ENCODE data around the gene LBP.

DNA sequence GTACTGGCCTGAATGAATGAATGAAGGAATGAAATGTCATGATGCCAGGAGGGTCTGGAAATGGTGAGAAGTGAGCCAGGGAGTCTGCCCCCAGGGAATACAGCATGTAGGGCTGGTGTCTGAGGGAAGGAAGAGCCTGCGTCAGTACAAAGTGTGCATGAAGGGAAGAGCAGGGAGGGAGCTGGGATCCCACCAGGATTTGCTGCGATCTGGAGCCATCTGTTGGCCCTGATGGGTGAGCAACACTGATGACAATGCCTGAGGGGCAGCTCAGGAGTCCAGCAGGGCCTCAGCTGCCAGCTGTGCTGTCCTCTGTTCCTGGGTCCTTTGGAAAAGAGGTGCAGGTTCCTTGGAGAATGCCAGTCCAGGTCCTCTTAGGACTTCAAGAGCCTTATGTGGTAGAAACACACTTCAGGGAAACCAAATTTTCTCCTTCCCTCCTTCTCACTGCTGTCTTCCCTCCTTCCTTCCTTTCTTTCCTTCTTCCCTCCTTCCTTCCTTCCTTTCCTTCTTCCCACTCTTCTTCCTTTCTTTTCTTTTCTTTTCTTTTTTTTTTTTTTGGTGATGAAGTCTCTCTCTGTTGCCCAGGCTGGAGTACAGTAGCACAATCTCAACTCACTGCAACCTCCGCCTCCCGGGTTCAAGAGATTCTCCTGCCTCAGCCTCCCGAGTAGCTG is 30.9 kb upstream of the LBP start:
- TF ChIP-seq, protein P1, sequence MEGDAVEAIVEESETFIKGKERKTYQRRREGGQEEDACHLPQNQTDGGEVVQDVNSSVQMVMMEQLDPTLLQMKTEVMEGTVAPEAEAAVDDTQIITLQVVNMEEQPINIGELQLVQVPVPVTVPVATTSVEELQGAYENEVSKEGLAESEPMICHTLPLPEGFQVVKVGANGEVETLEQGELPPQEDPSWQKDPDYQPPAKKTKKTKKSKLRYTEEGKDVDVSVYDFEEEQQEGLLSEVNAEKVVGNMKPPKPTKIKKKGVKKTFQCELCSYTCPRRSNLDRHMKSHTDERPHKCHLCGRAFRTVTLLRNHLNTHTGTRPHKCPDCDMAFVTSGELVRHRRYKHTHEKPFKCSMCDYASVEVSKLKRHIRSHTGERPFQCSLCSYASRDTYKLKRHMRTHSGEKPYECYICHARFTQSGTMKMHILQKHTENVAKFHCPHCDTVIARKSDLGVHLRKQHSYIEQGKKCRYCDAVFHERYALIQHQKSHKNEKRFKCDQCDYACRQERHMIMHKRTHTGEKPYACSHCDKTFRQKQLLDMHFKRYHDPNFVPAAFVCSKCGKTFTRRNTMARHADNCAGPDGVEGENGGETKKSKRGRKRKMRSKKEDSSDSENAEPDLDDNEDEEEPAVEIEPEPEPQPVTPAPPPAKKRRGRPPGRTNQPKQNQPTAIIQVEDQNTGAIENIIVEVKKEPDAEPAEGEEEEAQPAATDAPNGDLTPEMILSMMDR (IDR thresholded peaks at IDR 0.05) = no peak
- TF ChIP-seq EP300 (IDR thresholded peaks at IDR 0.05; ENCODE audit: low read depth) (no peak), POLR2A (IDR thresholded peaks at IDR 0.05) (no peak), POLR2AphosphoS5 (IDR thresholded peaks at IDR 0.05) (no peak)
